Suprapubic skin (tissue), 4 donors: ENCODE measurements around the gene GBGT1.
"Not testable (repeated sequence)": the region's sequence is repeated elsewhere in the genome, so short reads cannot be mapped to it uniquely, and the experiment has no call there.

Experiments used
- EP300 ChIP-seq: sonication (generic); formaldehyde crosslinking; IDR thresholded peaks from one replicate; pipeline ENCODE4 v1.6.1; 2017; ENCODE audit warnings: antibody characterized with exemption
- POLR2AphosphoS5 ChIP-seq, 3 donors: sonication (generic); formaldehyde crosslinking; IDR thresholded peaks; one replicate each; pipeline ENCODE4 v1.6.1; 2017; ENCODE audit warnings: antibody characterized with exemption in 3 of 3
- TF ChIP-seq, protein P1 (sequence below), 2 donors: fragments of 200-600 bp in 1 of 2; fragments of 450-650 bp in 1 of 2; sonication (generic) in 1 of 2; IDR thresholded peaks; one replicate each; pipeline ENCODE4 v1.5.1; 2016 to 2019; ENCODE audit warnings: antibody characterized with exemption in 2 of 2, mild to moderate bottlenecking in 1 of 2, moderate library complexity in 1 of 2

DNA sequence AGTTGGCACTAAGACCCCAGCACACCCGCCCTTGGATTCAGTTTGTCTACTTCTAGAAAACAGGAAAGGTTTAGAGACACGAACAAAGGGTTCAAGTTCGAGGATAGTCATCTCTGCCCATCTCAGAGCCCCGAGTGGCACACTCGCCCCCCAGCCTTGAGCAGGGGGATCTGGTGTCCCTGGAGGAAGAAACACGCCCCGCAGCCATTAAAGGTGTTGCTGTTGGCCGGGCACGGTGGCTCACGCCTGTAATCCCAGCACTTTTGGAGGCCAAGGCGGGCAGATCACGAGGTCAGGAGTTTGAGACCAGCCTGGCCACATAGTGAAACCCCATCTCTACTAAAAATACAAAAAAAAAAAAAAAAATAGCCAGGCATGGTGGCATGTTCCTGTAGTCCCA lies 6.0 kb upstream of the GBGT1 start:
- TF ChIP-seq, protein P1, sequence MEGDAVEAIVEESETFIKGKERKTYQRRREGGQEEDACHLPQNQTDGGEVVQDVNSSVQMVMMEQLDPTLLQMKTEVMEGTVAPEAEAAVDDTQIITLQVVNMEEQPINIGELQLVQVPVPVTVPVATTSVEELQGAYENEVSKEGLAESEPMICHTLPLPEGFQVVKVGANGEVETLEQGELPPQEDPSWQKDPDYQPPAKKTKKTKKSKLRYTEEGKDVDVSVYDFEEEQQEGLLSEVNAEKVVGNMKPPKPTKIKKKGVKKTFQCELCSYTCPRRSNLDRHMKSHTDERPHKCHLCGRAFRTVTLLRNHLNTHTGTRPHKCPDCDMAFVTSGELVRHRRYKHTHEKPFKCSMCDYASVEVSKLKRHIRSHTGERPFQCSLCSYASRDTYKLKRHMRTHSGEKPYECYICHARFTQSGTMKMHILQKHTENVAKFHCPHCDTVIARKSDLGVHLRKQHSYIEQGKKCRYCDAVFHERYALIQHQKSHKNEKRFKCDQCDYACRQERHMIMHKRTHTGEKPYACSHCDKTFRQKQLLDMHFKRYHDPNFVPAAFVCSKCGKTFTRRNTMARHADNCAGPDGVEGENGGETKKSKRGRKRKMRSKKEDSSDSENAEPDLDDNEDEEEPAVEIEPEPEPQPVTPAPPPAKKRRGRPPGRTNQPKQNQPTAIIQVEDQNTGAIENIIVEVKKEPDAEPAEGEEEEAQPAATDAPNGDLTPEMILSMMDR (IDR thresholded peaks at IDR 0.05): not testable (repeated sequence)
- TF ChIP-seq EP300; POLR2AphosphoS5 (IDR thresholded peaks at IDR 0.05): not testable (repeated sequence)
